ENCODE measurements around the gene KANK3.
"Not testable (repeated sequence)": the region's sequence is repeated elsewhere in the genome, so short reads cannot be mapped to it uniquely, and the experiment has no call there.

Gene KANK3

GRCh38 chr19:8376373-8376974 lies 33.4 kb upstream of the KANK3 start:
- not testable (repeated sequence) for H3K36me3 Mint-ChIP-seq, H3K27ac Mint-ChIP-seq, H3K4me3 Mint-ChIP-seq, H3K27me3 Mint-ChIP-seq, H3K9me3 Mint-ChIP-seq
- H3K4me1 Mint-ChIP-seq: peaks cover 11% of the 10 kb centered on the region

DNA sequence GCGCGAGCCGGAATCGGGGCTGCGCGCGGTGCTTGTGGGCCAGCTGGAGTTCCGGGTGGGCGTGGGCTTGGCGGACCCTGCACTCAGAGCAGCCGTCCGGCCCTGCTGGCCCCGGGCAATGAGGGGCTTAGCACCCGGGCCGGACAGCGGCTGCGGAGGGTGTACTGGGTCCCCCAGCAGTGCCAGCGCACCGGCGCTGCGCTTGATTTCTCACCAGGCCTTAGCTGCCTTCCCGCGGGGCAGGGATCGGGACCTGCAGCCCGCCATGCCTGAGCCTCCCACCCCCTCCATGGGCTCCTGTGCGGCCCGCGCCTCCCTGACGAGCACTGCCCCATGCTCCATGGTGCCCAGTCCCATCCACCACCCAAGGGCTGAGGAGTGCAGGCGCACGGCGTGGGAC lies 32.7 kb upstream of the KANK3 start:
- not testable (repeated sequence) for H3K4me3 Mint-ChIP-seq, H3K9me3 Mint-ChIP-seq, H3K27ac Mint-ChIP-seq, H3K36me3 Mint-ChIP-seq, H3K27me3 Mint-ChIP-seq
- peaks cover 11% of the 10 kb centered on the region for H3K4me1 Mint-ChIP-seq

DNA sequence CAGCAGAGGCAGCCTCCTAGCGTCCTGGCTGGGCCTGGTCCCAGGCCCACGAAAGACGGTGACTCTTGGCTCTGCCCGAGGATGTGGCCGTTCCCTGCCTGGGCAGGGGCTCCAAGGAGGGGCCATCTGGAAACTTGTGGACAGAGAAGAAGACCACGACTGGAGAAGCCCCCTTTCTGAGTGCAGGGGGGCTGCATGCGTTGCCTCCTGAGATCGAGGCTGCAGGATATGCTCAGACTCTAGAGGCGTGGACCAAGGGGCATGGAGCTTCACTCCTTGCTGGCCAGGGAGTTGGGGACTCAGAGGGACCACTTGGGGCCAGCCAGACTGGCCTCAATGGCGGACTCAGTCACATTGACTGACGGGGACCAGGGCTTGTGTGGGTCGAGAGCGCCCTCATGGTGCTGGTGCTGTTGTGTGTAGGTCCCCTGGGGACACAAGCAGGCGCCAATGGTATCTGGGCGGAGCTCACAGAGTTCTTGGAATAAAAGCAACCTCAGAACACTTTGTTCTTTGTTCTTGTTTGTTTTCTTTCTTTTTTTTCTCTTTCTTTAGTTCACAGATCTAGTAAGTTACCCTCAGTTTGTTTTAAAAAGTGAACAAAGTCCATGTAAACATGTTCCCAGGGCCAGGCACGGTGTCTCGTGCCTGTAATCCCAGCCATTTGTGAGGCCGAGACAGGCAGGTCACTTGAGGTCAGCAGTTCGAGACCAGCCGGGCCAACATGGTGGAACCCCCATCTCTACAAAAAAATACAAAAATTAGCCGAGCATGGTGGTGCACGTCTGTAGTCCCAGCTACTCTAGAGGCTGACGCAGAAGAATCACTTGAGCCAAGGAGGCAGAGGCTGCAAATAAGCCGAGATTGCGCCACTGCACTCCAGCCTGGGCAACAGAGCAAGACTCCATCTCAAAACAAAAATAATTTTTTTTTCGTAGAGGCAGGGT lies 31.1 kb upstream of the KANK3 start:
- Mint-ChIP-seq H3K36me3 (peaks cover 2% of the 10 kb centered on the region), H3K27ac (no peak overlapping the region), H3K4me1 (peaks cover 11% of the 10 kb centered on the region), H3K9me3 (no peaks in the 10 kb centered on the region), H3K4me3 (no peak overlapping the region), H3K27me3 (no peaks in the 10 kb centered on the region)

GRCh38 chr19:8371011-8371804 lies 28.1 kb upstream of the KANK3 start:
- Mint-ChIP-seq H3K4me1 (peaks cover 4% of the 10 kb centered on the region), H3K27ac (peak overlapping the region; percentile 65), H3K27me3 (peaks cover 11% of the 10 kb centered on the region), H3K4me3 (no peak overlapping the region), H3K36me3 (no peaks in the 10 kb centered on the region), H3K9me3 (no peaks in the 10 kb centered on the region)

GRCh38 chr19:8370176-8371010 lies 27.3 kb upstream of the KANK3 start:
- no peaks in the 10 kb centered on the region for H3K36me3 Mint-ChIP-seq
- H3K4me3 Mint-ChIP-seq: no peak overlapping the region
- peaks cover 14% of the 10 kb centered on the region for H3K27me3 Mint-ChIP-seq
- no peaks in the 10 kb centered on the region for H3K9me3 Mint-ChIP-seq
- peaks cover 4% of the 10 kb centered on the region for H3K4me1 Mint-ChIP-seq
- no peak overlapping the region for H3K27ac Mint-ChIP-seq

- Mint-ChIP-seq H3K27me3 (peaks cover 21% of the 10 kb centered on the region), H3K27ac (no peak overlapping the region), H3K4me1 (peaks cover 13% of the 10 kb centered on the region), H3K9me3 (no peaks in the 10 kb centered on the region), H3K4me3 (no peak overlapping the region), H3K36me3 (no peaks in the 10 kb centered on the region)
These were observed 24.4 kb upstream of the KANK3 start for GRCh38 chr19:8367327-8368001.

DNA sequence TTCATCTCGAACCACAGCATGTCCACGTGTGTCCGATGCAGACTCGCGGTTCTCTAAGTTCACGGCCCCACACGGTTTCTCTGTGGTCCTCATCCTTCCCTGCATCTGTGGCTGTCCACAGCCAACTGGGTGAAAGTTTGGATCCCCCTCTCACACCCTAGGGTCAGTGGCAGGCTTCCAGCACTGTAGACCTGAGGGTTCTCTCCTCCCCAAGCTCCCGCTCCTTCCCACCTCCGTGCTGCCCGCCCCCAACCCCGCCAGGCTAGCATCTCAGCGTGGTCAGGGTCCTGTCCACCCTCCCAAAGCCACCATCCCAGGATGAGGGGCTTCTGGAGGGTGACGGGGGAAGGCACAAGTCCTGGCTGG lies 23.9 kb upstream of the KANK3 start:
- no peak overlapping the region for H3K4me3 Mint-ChIP-seq

GRCh38 chr19:8366121-8366581 lies 23.1 kb upstream of the KANK3 start:
- Mint-ChIP-seq H3K27me3 (peaks cover 25% of the 10 kb centered on the region), H3K36me3 (no peaks in the 10 kb centered on the region), H3K4me1 (peaks cover 13% of the 10 kb centered on the region), H3K4me3 (no peak overlapping the region), H3K9me3 (no peaks in the 10 kb centered on the region), H3K27ac (no peak overlapping the region)

More for the DNA sequence above, 23.9 kb upstream of the KANK3 start:
- Mint-ChIP-seq H3K27ac (no peak overlapping the region), H3K36me3 (no peaks in the 10 kb centered on the region), H3K27me3 (peaks cover 23% of the 10 kb centered on the region), H3K9me3 (no peaks in the 10 kb centered on the region), H3K4me1 (peaks cover 13% of the 10 kb centered on the region)

DNA sequence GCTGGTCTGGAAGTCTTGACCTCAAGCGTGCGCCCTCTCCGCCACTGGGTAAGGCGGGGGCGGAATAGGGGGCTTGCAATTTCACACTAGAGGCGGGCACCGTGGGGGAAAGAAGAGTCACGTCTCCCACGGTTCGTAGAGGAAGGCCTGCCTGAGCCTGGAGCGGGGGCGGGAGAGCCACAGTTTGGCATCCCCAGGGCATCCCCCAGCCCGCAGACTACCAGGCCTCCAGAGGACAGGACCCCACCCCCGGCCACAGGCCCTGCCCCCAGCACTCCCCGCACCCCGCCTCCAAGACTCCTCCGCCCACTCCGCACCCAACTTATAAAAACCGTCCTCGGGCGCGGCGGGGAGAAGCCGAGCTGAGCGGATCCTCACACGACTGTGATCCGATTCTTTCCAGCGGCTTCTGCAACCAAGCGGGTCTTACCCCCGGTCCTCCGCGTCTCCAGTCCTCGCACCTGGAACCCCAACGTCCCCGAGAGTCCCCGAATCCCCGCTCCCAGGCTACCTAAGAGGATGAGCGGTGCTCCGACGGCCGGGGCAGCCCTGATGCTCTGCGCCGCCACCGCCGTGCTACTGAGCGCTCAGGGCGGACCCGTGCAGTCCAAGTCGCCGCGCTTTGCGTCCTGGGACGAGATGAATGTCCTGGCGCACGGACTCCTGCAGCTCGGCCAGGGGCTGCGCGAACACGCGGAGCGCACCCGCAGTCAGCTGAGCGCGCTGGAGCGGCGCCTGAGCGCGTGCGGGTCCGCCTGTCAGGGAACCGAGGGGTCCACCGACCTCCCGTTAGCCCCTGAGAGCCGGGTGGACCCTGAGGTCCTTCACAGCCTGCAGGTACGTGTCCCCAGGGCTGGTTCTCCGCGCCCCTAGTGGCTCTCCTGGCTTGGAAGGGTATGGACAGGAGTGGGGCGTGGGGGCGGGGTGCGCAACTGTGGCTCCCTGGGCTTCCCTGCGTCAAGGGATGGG lies 21.0 kb upstream of the KANK3 start, which contains the start of gene ANGPTL4:
Gene ANGPTL4 (plus strand): TSS at position 353 of the 969 bp plus-strand sequence. CDS start 167 bp downstream, at position 520.
- no peaks in the 10 kb centered on the region for H3K9me3 Mint-ChIP-seq
- no peaks in the 10 kb centered on the region for H3K36me3 Mint-ChIP-seq
- H3K27me3 Mint-ChIP-seq: peaks cover 25% of the 10 kb centered on the region
- H3K4me1 Mint-ChIP-seq: peaks cover 13% of the 10 kb centered on the region
- H3K27ac Mint-ChIP-seq: peak within 1 kb of the TSS; percentile 85
- peak within 1 kb of the TSS; percentile 82 for H3K4me3 Mint-ChIP-seq

DNA sequence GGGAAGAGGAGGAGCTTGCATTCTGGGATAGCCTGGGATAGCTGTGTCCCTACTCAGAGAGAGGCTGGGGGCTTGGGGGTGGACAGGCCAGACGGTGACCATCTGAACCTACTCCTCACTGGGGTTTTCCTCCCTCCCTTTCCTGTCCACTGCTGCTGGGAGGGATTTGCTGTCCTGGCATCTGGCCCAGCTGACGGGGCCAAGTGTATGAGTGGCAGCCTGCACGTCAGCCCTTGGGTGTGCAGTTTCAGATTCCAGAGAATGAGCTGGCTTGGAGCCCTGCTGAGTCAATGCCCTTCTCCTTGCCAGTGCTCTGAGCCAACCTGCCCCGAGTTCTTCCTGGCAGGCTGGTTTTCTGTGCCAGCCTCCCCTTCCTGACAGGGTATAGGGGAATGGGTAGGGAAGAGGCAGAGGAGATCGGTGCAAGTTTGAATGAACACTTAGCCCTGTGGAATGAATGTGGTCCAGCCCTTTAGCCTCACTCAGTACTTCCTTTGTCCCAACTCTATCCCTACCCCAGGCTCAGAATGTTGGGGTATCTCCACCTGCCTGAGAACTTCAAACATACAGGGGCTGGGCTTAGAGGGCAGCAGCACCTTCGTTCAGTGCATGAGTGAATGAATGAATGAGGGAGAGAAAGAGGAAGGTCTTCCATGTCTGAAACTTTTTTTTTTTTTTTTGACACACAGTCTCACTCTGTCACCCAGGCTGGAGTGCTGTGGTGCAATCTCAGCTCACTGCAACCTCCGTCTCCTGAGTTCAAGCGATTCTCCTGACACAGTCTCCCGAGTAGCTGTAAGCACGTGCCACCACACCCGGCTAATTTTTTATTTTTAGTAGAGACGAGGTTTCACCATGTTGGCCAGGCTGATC lies 19.1 kb upstream of the KANK3 start:
- H3K27me3 Mint-ChIP-seq: peaks cover 15% of the 10 kb centered on the region
- peaks cover 9% of the 10 kb centered on the region for H3K4me1 Mint-ChIP-seq
- no peaks in the 10 kb centered on the region for H3K36me3 Mint-ChIP-seq
- no peaks in the 10 kb centered on the region for H3K9me3 Mint-ChIP-seq
- no peak overlapping the region for H3K4me3 Mint-ChIP-seq
- H3K27ac Mint-ChIP-seq: no peak overlapping the region

DNA sequence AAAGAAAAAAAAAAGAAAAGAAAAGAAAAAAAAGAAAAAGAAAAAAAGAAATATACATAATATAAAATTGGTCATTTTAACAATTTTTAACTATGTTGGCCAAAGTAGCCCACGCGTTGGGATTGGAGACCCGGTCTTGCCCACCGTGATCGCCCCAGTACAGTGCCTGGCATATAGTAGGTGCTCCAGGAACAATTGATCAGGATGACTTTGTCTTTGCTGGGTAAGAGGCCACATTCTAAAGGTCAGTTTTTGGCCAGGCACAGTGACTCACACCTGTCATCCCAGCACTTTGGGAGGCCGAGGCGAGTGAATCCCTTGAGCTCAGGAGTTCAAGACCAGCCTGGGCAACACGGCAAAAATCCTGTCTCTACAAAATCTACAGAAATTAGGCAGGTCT lies 17.1 kb upstream of the KANK3 start:
- Mint-ChIP-seq H3K4me3 (no peak overlapping the region), H3K9me3 (no peaks in the 10 kb centered on the region), H3K27me3 (peaks cover 10% of the 10 kb centered on the region), H3K27ac (no peak overlapping the region), H3K36me3 (no peaks in the 10 kb centered on the region), H3K4me1 (peaks cover 9% of the 10 kb centered on the region)

GRCh38 chr19:8358948-8359347 lies 15.9 kb upstream of the KANK3 start:
- no peaks in the 10 kb centered on the region for H3K9me3 Mint-ChIP-seq
- H3K4me1 Mint-ChIP-seq: peaks cover 9% of the 10 kb centered on the region
- peaks cover 11% of the 10 kb centered on the region for H3K27me3 Mint-ChIP-seq
- no peak overlapping the region for H3K27ac Mint-ChIP-seq
- H3K36me3 Mint-ChIP-seq: no peaks in the 10 kb centered on the region
- no peak overlapping the region for H3K4me3 Mint-ChIP-seq

GRCh38 chr19:8357007-8357521 lies 14.0 kb upstream of the KANK3 start:
- no peaks in the 10 kb centered on the region for H3K36me3 Mint-ChIP-seq
- H3K9me3 Mint-ChIP-seq: no peaks in the 10 kb centered on the region
- H3K4me3 Mint-ChIP-seq: no peak overlapping the region
- no peaks in the 10 kb centered on the region for H3K4me1 Mint-ChIP-seq
- H3K27me3 Mint-ChIP-seq: peaks cover 6% of the 10 kb centered on the region
- no peak overlapping the region for H3K27ac Mint-ChIP-seq
